ENCODE data around the gene KLRG1. TPM values are rescaled to one million over a fixed set of nuclear protein-coding genes. Genes with fewer than 3 reads are reported as not detected.

KLRG1 gene
- total RNA-seq, 3 donors from 2014 or later (not counting 1 experiment from before 2014, with no cell fraction given): 76.3 to 165 (median 86.2) TPM

DNA sequence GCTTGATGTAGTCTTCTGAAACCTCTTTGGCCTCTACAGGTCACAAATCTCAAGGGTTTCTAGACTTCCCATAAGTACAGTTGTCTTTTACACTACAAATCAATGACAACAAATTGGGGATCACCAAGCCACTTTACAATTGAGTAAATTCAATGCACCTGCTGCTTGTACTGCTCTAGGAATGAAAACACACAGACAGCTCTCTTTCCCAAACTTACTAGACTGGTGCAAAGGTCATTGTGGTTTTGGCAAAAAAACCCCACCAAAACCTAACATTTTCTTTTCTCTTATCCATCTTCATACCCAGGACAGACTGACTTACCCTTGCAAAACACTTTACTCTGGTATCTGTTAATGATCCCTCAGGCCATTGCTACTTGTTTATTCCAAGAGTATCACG is 42.6 kb upstream of the KLRG1 start:
- WGBS (ENCODE audit: insufficient coverage): 75% methylated on average over 1 of the region's 1 CpG
- Mint-ChIP-seq H3K4me3 (peak overlapping the region; percentile 62), H3K27me3 (ENCODE audit: low read depth in 2 of 2) (no peaks in the 10 kb centered on the region), H3K4me1 (peaks cover 55 to 69% of the 10 kb centered on the region in 2 donors), H3K27ac (peak overlapping the region; percentile 95 to 98), H3K9me3 (no peaks in the 10 kb centered on the region), H3K36me3 (no peaks in the 10 kb centered on the region)
- no peaks in the 10 kb centered on the region for H3K9me3 ChIP-seq (ENCODE audit: control insufficient read depth, insufficient read depth, low read length)
- peaks cover 40% of the 10 kb centered on the region for H3K36me3 ChIP-seq (ENCODE audit: control insufficient read depth, insufficient read depth, low read length)
- no peak overlapping the region for H3K27ac ChIP-seq (ENCODE audit: low read length)
- TF ChIP-seq, protein P1, sequence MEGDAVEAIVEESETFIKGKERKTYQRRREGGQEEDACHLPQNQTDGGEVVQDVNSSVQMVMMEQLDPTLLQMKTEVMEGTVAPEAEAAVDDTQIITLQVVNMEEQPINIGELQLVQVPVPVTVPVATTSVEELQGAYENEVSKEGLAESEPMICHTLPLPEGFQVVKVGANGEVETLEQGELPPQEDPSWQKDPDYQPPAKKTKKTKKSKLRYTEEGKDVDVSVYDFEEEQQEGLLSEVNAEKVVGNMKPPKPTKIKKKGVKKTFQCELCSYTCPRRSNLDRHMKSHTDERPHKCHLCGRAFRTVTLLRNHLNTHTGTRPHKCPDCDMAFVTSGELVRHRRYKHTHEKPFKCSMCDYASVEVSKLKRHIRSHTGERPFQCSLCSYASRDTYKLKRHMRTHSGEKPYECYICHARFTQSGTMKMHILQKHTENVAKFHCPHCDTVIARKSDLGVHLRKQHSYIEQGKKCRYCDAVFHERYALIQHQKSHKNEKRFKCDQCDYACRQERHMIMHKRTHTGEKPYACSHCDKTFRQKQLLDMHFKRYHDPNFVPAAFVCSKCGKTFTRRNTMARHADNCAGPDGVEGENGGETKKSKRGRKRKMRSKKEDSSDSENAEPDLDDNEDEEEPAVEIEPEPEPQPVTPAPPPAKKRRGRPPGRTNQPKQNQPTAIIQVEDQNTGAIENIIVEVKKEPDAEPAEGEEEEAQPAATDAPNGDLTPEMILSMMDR (IDR thresholded peaks at IDR 0.05): no peak
- intact Hi-C loops (cut with micrococcal nuclease): no loop called here
- DNase-seq (no peak), ATAC-seq (no peak)
- H3K4me1 ChIP-seq (ENCODE audit: control insufficient read depth, insufficient read depth, low read length): peaks cover 25% of the 10 kb centered on the region
- H3K4me3 ChIP-seq (ENCODE audit: low read length): no peak overlapping the region
- H3K27me3 ChIP-seq (ENCODE audit: control insufficient read depth, insufficient read depth, low read length): no peaks in the 10 kb centered on the region

DNA sequence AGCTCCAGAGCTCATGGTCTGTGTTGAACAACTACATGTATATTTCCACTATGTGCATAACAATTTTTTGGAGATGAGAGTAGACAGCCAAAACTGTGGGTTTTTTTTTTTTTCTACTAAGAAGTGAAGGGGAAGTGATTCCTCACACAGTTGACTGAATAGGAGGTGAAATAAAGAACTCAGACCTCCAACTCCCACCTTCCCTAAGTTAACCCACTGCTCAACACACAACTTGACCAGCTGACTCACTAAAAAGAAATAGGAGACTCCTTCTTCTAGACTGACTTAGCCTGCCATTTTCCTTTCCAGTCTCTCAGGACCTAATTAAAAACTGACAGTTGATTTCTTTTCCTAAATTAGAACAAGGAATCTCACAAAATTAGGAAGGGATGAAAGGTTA is 41.6 kb upstream of the KLRG1 start:
- Histone ChIP-seq H3K4me3 (ENCODE audit: low read length) (no peak overlapping the region), H3K4me1 (ENCODE audit: control insufficient read depth, insufficient read depth, low read length) (peaks cover 31% of the 10 kb centered on the region), H3K27me3 (ENCODE audit: control insufficient read depth, insufficient read depth, low read length) (no peaks in the 10 kb centered on the region), H3K9me3 (ENCODE audit: control insufficient read depth, insufficient read depth, low read length) (no peaks in the 10 kb centered on the region), H3K36me3 (ENCODE audit: control insufficient read depth, insufficient read depth, low read length) (peaks cover 30% of the 10 kb centered on the region), H3K27ac (ENCODE audit: low read length) (no peak overlapping the region)
- intact Hi-C loops (cut with micrococcal nuclease): no loop called here
- DNase-seq (no peak), ATAC-seq (no peak)
- H3K4me3 Mint-ChIP-seq: peak overlapping the region; percentile 62
- H3K27me3 Mint-ChIP-seq (ENCODE audit: low read depth in 2 of 2): no peaks in the 10 kb centered on the region
- H3K9me3 Mint-ChIP-seq: no peaks in the 10 kb centered on the region
- no peaks in the 10 kb centered on the region for H3K36me3 Mint-ChIP-seq
- peak overlapping the region; percentile 95 to 98 for H3K27ac Mint-ChIP-seq
- TF ChIP-seq, protein P1 (IDR thresholded peaks at IDR 0.05): no peak
- H3K4me1 Mint-ChIP-seq: peaks cover 57 to 70% of the 10 kb centered on the region in 2 donors

DNA sequence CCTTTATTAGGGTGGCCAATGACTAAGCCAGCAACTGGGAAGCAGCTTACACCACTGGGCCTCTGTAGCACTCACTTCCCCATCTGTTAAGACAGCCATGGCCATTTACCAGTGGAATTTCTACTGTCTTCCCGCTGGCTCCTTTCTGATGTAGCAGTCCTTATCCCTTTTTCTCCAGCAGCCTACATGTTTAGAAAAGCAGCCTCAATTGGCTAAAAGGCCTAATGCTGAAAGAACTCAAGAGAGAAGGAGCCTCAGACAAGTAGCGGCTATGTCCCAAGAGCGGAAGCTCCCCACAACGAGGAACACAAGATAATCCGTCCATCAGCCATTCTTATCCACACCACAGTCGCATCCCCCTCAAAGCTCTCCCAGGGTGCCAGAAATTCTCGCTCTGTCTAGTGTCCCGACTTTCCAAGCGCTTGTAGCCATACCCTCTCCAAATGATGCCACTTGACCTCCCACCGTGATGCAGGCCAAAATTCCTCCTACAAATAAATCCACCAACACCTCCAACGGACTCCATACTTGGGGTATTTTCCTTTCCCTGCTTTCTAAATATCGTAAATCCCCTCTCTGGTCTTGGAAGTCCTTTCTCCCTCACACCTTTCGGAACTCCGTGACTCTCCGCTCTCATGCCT is 40.5 kb upstream of the KLRG1 start:
- WGBS (ENCODE audit: insufficient coverage): under 1% methylated on average over 15 of the region's 15 CpGs
- DNase-seq (peak; percentile 15 to 47), ATAC-seq (no peak)
- Histone ChIP-seq H3K4me3 (ENCODE audit: low read length) (peak overlapping the region; percentile 89), H3K27me3 (ENCODE audit: control insufficient read depth, insufficient read depth, low read length) (no peaks in the 10 kb centered on the region), H3K9me3 (ENCODE audit: control insufficient read depth, insufficient read depth, low read length) (no peaks in the 10 kb centered on the region), H3K36me3 (ENCODE audit: control insufficient read depth, insufficient read depth, low read length) (peaks cover 21% of the 10 kb centered on the region), H3K27ac (ENCODE audit: low read length) (peak overlapping the region; percentile 99), H3K4me1 (ENCODE audit: control insufficient read depth, insufficient read depth, low read length) (peaks cover 42% of the 10 kb centered on the region)
- peaks cover 0 to 3% of the 10 kb centered on the region in 2 donors for H3K9me3 Mint-ChIP-seq
- peak overlapping the region; percentile 90 for H3K4me3 Mint-ChIP-seq
- H3K36me3 Mint-ChIP-seq: no peaks in the 10 kb centered on the region
- H3K27ac Mint-ChIP-seq: peak overlapping the region; percentile 95 to 98
- TF ChIP-seq, protein P1 (IDR thresholded peaks at IDR 0.05): no peak
- peaks cover 68 to 81% of the 10 kb centered on the region in 2 donors for H3K4me1 Mint-ChIP-seq
- intact Hi-C loops (cut with micrococcal nuclease): no loop called here
- no peaks in the 10 kb centered on the region for H3K27me3 Mint-ChIP-seq (ENCODE audit: low read depth in 2 of 2)

All from natural killer cell (primary cell).